Right lobe of liver (tissue), 4 donors: ENCODE data around the gene CYTH3.
"Not testable (repeated sequence)": the region's sequence is repeated elsewhere in the genome, so short reads cannot be mapped to it uniquely, and the experiment has no call there.

ENCODE experiments used
- POLR2A ChIP-seq: fragments of 450-650 bp; IDR thresholded peaks from one replicate; pipeline ENCODE4 v1.6.1; 2017; ENCODE audit warnings: antibody characterized with exemption, mild to moderate bottlenecking
- TF ChIP-seq, protein P1 (sequence below), 4 donors: fragments of 200-600 bp in 3 of 4; fragments of 450-650 bp in 1 of 4; IDR thresholded peaks; one replicate each; pipeline versions ENCODE4 v1.5.1 to v1.8.0; 2016 to 2022; ENCODE audit warnings: antibody characterized with exemption in 4 of 4, mild to moderate bottlenecking in 2 of 4
- donor health status: DM: no; HTN: no; CAD: no.
- donor health status: DM: no; HTN: no; CAD: no.
- donor health status: DM: no; HTN: yes; CAD: no.

DNA sequence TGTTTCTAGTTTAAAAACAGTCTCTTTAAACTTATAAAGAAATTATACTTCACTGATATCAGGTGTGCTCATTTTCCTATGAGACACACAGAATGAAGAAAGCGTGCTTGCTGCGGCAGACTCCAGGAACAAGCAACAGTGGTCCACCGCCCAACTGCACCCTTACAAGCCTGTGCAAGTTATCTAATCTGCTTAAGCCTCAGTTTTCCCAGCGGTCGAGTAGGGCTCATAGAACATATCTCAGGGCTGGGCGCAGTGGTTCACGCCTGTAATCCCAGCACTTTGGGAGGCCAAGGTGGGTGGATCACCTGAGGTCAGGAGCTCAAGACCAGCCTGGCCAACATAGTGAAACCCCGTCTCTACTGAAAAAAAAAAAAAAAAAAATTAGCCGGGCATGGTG lies 43.1 kb downstream of the CYTH3 start:
- TF ChIP-seq, protein P1, sequence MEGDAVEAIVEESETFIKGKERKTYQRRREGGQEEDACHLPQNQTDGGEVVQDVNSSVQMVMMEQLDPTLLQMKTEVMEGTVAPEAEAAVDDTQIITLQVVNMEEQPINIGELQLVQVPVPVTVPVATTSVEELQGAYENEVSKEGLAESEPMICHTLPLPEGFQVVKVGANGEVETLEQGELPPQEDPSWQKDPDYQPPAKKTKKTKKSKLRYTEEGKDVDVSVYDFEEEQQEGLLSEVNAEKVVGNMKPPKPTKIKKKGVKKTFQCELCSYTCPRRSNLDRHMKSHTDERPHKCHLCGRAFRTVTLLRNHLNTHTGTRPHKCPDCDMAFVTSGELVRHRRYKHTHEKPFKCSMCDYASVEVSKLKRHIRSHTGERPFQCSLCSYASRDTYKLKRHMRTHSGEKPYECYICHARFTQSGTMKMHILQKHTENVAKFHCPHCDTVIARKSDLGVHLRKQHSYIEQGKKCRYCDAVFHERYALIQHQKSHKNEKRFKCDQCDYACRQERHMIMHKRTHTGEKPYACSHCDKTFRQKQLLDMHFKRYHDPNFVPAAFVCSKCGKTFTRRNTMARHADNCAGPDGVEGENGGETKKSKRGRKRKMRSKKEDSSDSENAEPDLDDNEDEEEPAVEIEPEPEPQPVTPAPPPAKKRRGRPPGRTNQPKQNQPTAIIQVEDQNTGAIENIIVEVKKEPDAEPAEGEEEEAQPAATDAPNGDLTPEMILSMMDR (IDR thresholded peaks at IDR 0.05): not testable (repeated sequence)
- TF ChIP-seq POLR2A: not testable (repeated sequence)
